Measurements from ENCODE around the gene RCVRN.

RCVRN gene

GRCh38 chr17:9936095-9936494, 31.0 kb upstream of the RCVRN start:
- ChIA-PET POLR2A (ENCODE audit: low non-redundant PET) (no interaction called here), CTCF (no interaction called here)
- no peak for TF ChIP-seq CTCF (conservative IDR thresholded peaks at IDR 0.05; ENCODE audit: low read depth)
- no peak overlapping the region for H3K27ac ChIP-seq
- no peak for DNase-seq (ENCODE audit: low spot score)

- CTCF ChIA-PET: interaction anchor here (0.6 kb wide), 2 partner anchors 24 to 194 kb away, joined by 4 to 5 read pairs; no protein-coding TSS in a partner anchor
- POLR2A ChIA-PET (ENCODE audit: low non-redundant PET): no interaction called here
- DNase-seq (ENCODE audit: low spot score): no peak
- no peak for TF ChIP-seq CTCF (conservative IDR thresholded peaks at IDR 0.05; ENCODE audit: low read depth)
- H3K27ac ChIP-seq: no peak overlapping the region
Observed at GRCh38 chr17:9935408-9935807, 30.3 kb upstream of the RCVRN start.

GRCh38 chr17:9934331-9934730, 29.3 kb upstream of the RCVRN start:
- no peak overlapping the region for H3K27ac ChIP-seq
- no peak for DNase-seq (ENCODE audit: low spot score)
- no peak for TF ChIP-seq CTCF (conservative IDR thresholded peaks at IDR 0.05; ENCODE audit: low read depth)
- ChIA-PET POLR2A (ENCODE audit: low non-redundant PET) (no interaction called here), CTCF (interaction anchor here (0.6 to 1.1 kb wide), 2 partner anchors 10 to 11 kb away, joined by 3 read pairs; no protein-coding TSS in a partner anchor)

GRCh38 chr17:9932491-9932890, 27.4 kb upstream of the RCVRN start:
- DNase-seq (ENCODE audit: low spot score): no peak
- no peak for TF ChIP-seq CTCF (conservative IDR thresholded peaks at IDR 0.05; ENCODE audit: low read depth)
- no peak overlapping the region for H3K27ac ChIP-seq
- POLR2A ChIA-PET (ENCODE audit: low non-redundant PET): no interaction called here
- CTCF ChIA-PET: no interaction called here

- CTCF ChIA-PET: interaction anchor here (0.7 kb wide), 2 partner anchors 37 to 686 kb away, joined by 4 to 5 read pairs; no protein-coding TSS in a partner anchor
- POLR2A ChIA-PET (ENCODE audit: low non-redundant PET): no interaction called here
Observed at GRCh38 chr17:9931144-9931741, 26.2 kb upstream of the RCVRN start.

GRCh38 chr17:9929871-9930270, 24.8 kb upstream of the RCVRN start:
- TF ChIP-seq CTCF (conservative IDR thresholded peaks at IDR 0.05; ENCODE audit: low read depth): no peak
- no peak for DNase-seq (ENCODE audit: low spot score)
- H3K27ac ChIP-seq: no peak overlapping the region
- ChIA-PET CTCF (interaction anchor here (1.0 to 1.5 kb wide), 2 partner anchors 185 to 202 kb away, joined by 3 to 7 read pairs; no protein-coding TSS in a partner anchor), POLR2A (ENCODE audit: low non-redundant PET) (no interaction called here)

More at GRCh38 chr17:9931144-9931741, 26.2 kb upstream of the RCVRN start:
- H3K27ac ChIP-seq: no peak overlapping the region
- TF ChIP-seq CTCF (conservative IDR thresholded peaks at IDR 0.05; ENCODE audit: low read depth): no peak
- DNase-seq (ENCODE audit: low spot score): no peak

All from RWPE1 (cell line).